Measurements from ENCODE around the gene CEPT1.
"Not testable (repeated sequence)": the region's sequence is repeated elsewhere in the genome, so short reads cannot be mapped to it uniquely, and the experiment has no call there.

Gene CEPT1

GRCh38 chr1:111212634-111213335 lies 72.8 kb downstream of the CEPT1 start:
- DNase-seq: no peak

- no peak for DNase-seq
These were observed 73.4 kb downstream of the CEPT1 start for GRCh38 chr1:111213412-111213811.

- no peak for DNase-seq
These were observed 74.2 kb downstream of the CEPT1 start for GRCh38 chr1:111214074-111214801.

GRCh38 chr1:111214884-111215283 lies 74.9 kb downstream of the CEPT1 start:
- DNase-seq: peak; percentile 50

GRCh38 chr1:111215285-111215684 lies 75.3 kb downstream of the CEPT1 start:
- not testable (repeated sequence) for DNase-seq

- no peak for DNase-seq
These were observed 76.7 kb downstream of the CEPT1 start for GRCh38 chr1:111216751-111217150.

- DNase-seq: no peak
These were observed 77.3 kb downstream of the CEPT1 start for GRCh38 chr1:111217183-111217910.

- DNase-seq: no peak
These were observed 78.9 kb downstream of the CEPT1 start for GRCh38 chr1:111218701-111219556.

GRCh38 chr1:111219557-111220286 lies 79.7 kb downstream of the CEPT1 start:
- DNase-seq: no peak

- DNase-seq: no peak
These were observed 80.4 kb downstream of the CEPT1 start for GRCh38 chr1:111220302-111220890.

- DNase-seq: no peak
These were observed 81.2 kb downstream of the CEPT1 start for GRCh38 chr1:111221276-111221632.

GRCh38 chr1:111221633-111222291 lies 81.7 kb downstream of the CEPT1 start:
- peak; percentile 74 for DNase-seq

GRCh38 chr1:111222308-111223125 lies 82.5 kb downstream of the CEPT1 start:
- DNase-seq: peak; percentile 80

GRCh38 chr1:111223126-111223685 lies 83.2 kb downstream of the CEPT1 start:
- no peak for DNase-seq

- no peak for DNase-seq
These were observed 85.1 kb downstream of the CEPT1 start for GRCh38 chr1:111225091-111225490.

GRCh38 chr1:111225717-111226400 lies 85.8 kb downstream of the CEPT1 start:
- peak; percentile 56 for DNase-seq

GRCh38 chr1:111227434-111227833 lies 87.4 kb downstream of the CEPT1 start, which contains the start of gene CHI3L2:
Gene CHI3L2, plus strand, starts transcription at chr1:111227713. Its CDS starts 17 bp downstream, at chr1:111227730.
- DNase-seq: no peak

GRCh38 chr1:111227851-111228747 lies 88.1 kb downstream of the CEPT1 start:
- no peak for DNase-seq

Data from CD4-positive, alpha-beta T cell treated with Interleukin-17A for 1 hour (primary cell).